OCI-LY3 (cell line): Measurements from ENCODE around the gene NCCRP1.
"Not testable (repeated sequence)": the region's sequence is repeated elsewhere in the genome, so short reads cannot be mapped to it uniquely, and the experiment has no call there.

Experiments used
- H2AFZ ChIP-seq: fragments of 200-600, 300-600 bp; shearing (Covaris generic); 2 replicates; pipeline ENCODE4 v1.6.0; 2014; ENCODE audit warnings: antibody characterized with exemption, low read depth, low read length
- H3K27ac ChIP-seq: fragments of 200-600, 300-600 bp; sonication (generic); 2 replicates; pipeline ENCODE4 v1.5.1; 2014; ENCODE audit warnings: mild to moderate bottlenecking, low read length, moderate library complexity, mixed read lengths
- H3K27me3 ChIP-seq: fragments of 200-600, 300-600 bp; sonication (generic); 2 replicates; pipeline ENCODE4 v1.6.1; 2014; ENCODE audit warnings: low read depth, low read length, mixed read lengths
- H3K36me3 ChIP-seq: fragments of 200-600, 300-600 bp; sonication (generic); replicated peaks from 2 replicates; pipeline ENCODE3; 2014; ENCODE audit warnings: low read depth, low read length, mixed read lengths
- H3K4me1 ChIP-seq: fragments of 300-600, 200-600 bp; sonication (generic); 2 replicates; pipeline ENCODE4 v1.6.1; 2014; ENCODE audit warnings: low read length, mixed read lengths
- H3K4me2 ChIP-seq: fragments of 200-600, 300-600 bp; sonication (generic); 2 replicates; pipeline ENCODE4 v1.6.1; 2014; ENCODE audit warnings: low read length, mixed read lengths
- H3K4me3 ChIP-seq: fragments of 300-600, 200-600 bp; sonication (generic); 2 replicates; pipeline ENCODE4 v1.5.1; 2014; ENCODE audit warnings: antibody characterized with exemption, mild to moderate bottlenecking, low read length, moderate library complexity
- H3K79me2 ChIP-seq: fragments of 300-600, 200-600 bp; shearing (Covaris generic); 2 replicates; pipeline ENCODE4 v1.6.1; 2014; ENCODE audit warnings: mild to moderate bottlenecking, low read length, mixed read lengths
- H3K9ac ChIP-seq: fragments of 300-600, 200-600 bp; shearing (Covaris generic); 2 replicates; pipeline ENCODE4 v1.6.0; 2014; ENCODE audit warnings: mild to moderate bottlenecking, low read length, moderate library complexity
- H3K9me3 ChIP-seq: fragments of 200-600, 300-600 bp; shearing (Covaris generic); 2 replicates; pipeline ENCODE4 v1.6.1; 2014; ENCODE audit warnings: low read length, mixed read lengths; ENCODE audit not compliant: insufficient read depth
- H4K20me1 ChIP-seq: fragments of 200-600, 300-600 bp; sonication (generic); 2 replicates; pipeline ENCODE4 v1.6.1; 2016; ENCODE audit warnings: low read length, mixed read lengths; ENCODE audit not compliant: insufficient read depth
- CTCF ChIP-seq: fragments of 200-600, 300-600 bp; sonication (generic); IDR thresholded peaks from 2 replicates; pipeline ENCODE4 v1.5.1; 2014; ENCODE audit warnings: antibody characterized with exemption, low read length, low read depth
- EZH2phosphoT487 ChIP-seq: fragments of 200-600 bp; shearing (Covaris generic); IDR thresholded peaks from 2 replicates; pipeline ENCODE4 v1.6.1; 2018; ENCODE audit warnings: antibody characterized with exemption, mixed run types, low read depth

NCCRP1 gene

GRCh38 chr19:39237200-39238184, 40.7 kb downstream of the NCCRP1 start:
- Histone ChIP-seq H2AFZ (peak overlapping the region; percentile 77), H4K20me1 (no peaks in the 10 kb centered on the region), H3K36me3 (no peaks in the 10 kb centered on the region), H3K27me3 (0 out of 2 replicates have a peak, but pooled peaks cover 7% of the 10 kb centered on the region), H3K4me1 (peaks cover 12% of the 10 kb centered on the region), H3K27ac (no peak overlapping the region), H3K9me3 (no peaks in the 10 kb centered on the region), H3K79me2 (no peaks in the 10 kb centered on the region), H3K4me2 (peak overlapping the region; percentile 65), H3K4me3 (peak overlapping the region; percentile 61), H3K9ac (peak overlapping the region; percentile 50)
- TF ChIP-seq EZH2phosphoT487: no peak
- TF ChIP-seq CTCF: no peak

DNA sequence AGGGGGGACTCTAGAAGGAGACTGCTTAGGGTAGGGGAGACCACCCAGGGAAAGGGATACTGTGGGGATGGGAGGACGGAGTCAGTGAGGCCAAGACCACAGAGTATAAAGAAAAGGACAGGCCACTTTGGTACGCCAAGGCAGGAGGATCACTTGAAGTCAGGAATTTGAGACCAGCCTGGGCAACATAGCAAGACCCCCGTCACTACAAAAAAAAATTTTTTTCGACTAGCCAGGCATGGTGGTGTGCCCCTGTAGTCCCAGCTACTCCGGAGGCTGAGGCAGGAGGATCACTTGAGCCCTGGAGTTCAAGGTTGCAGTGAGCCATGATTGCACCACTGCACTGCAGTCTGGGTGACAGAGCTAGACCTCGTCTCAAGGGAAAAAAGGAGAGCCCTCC, 41.4 kb downstream of the NCCRP1 start:
- no peak for TF ChIP-seq EZH2phosphoT487
- TF ChIP-seq CTCF: no peak
- peak overlapping the region; percentile 65 for H3K4me2 ChIP-seq
- no peaks in the 10 kb centered on the region for H4K20me1 ChIP-seq
- H3K9me3 ChIP-seq: no peaks in the 10 kb centered on the region
- H3K36me3 ChIP-seq: no peaks in the 10 kb centered on the region
- H3K4me1 ChIP-seq: peaks cover 12% of the 10 kb centered on the region
- 0 out of 2 replicates have a peak, but pooled peaks cover 7% of the 10 kb centered on the region for H3K27me3 ChIP-seq
- no peak overlapping the region for H3K27ac ChIP-seq
- H3K4me3 ChIP-seq: peak overlapping the region; percentile 61
- no peaks in the 10 kb centered on the region for H3K79me2 ChIP-seq
- H2AFZ ChIP-seq: peak overlapping the region; percentile 77
- H3K9ac ChIP-seq: peak overlapping the region; percentile 50

DNA sequence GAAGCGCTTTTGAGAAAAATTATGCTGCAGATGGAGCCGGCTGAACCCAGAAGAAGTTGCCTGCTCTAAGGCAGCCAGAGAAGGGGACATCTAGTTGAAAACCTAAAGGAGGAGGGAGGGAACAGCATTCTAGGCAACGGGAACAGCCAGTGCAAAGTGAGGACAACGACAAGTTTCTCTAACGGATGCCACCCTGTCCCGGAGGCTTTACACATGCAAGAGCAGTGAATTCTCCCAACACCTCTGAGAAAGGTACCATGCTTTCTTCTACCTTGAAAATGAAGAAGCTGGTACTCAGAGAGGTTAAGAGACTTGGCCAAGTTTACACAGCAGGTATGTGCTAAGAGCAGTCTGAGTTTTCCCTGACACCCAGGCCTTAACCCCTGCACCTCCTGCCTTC, 42.2 kb downstream of the NCCRP1 start:
- Histone ChIP-seq H3K9ac (no peak overlapping the region), H3K27ac (no peak overlapping the region), H3K9me3 (no peaks in the 10 kb centered on the region), H3K79me2 (no peaks in the 10 kb centered on the region), H3K36me3 (no peaks in the 10 kb centered on the region), H3K4me1 (peaks cover 12% of the 10 kb centered on the region), H3K4me2 (no peak overlapping the region), H4K20me1 (no peaks in the 10 kb centered on the region), H2AFZ (no peak overlapping the region), H3K27me3 (0 out of 2 replicates have a peak, but pooled peaks cover 3% of the 10 kb centered on the region), H3K4me3 (no peak overlapping the region)
- TF ChIP-seq CTCF: no peak
- TF ChIP-seq EZH2phosphoT487: no peak

- Histone ChIP-seq H3K27ac (no peak overlapping the region), H3K79me2 (no peaks in the 10 kb centered on the region), H3K4me3 (no peak overlapping the region), H3K36me3 (no peaks in the 10 kb centered on the region), H3K27me3 (0 out of 2 replicates have a peak, but pooled peaks cover 3% of the 10 kb centered on the region), H4K20me1 (no peaks in the 10 kb centered on the region), H3K4me1 (peaks cover 12% of the 10 kb centered on the region), H3K9me3 (no peaks in the 10 kb centered on the region), H2AFZ (no peak overlapping the region), H3K4me2 (no peak overlapping the region), H3K9ac (no peak overlapping the region)
- no peak for TF ChIP-seq CTCF
Measured at GRCh38 chr19:39240421-39240820, 43.7 kb downstream of the NCCRP1 start.

- H3K27me3 ChIP-seq, H4K20me1 ChIP-seq, H3K27ac ChIP-seq, H3K9ac ChIP-seq, H3K9me3 ChIP-seq, H3K4me1 ChIP-seq, H3K4me3 ChIP-seq, H3K4me2 ChIP-seq, H3K36me3 ChIP-seq, H3K79me2 ChIP-seq, H2AFZ ChIP-seq: not testable (repeated sequence)
Measured at GRCh38 chr19:39243741-39244140, 47.0 kb downstream of the NCCRP1 start.

GRCh38 chr19:39244410-39245100, 47.8 kb downstream of the NCCRP1 start, which contains the start of gene IFNL3:
Gene IFNL3, minus strand, starts transcription at chr19:39245006. Its CDS starts 39 bp downstream, at chr19:39244967.
- not testable (repeated sequence) for H3K9me3 ChIP-seq, H3K79me2 ChIP-seq, H3K36me3 ChIP-seq, H3K4me2 ChIP-seq, H2AFZ ChIP-seq, H4K20me1 ChIP-seq, H3K27me3 ChIP-seq, H3K27ac ChIP-seq, H3K4me3 ChIP-seq, H3K4me1 ChIP-seq, H3K9ac ChIP-seq
